Brain pericyte (primary cell): ENCODE measurements around the gene MYO16.

Source experiments
- DNase-seq: peaks from one replicate; pipeline ENCODE4 v3.0.0-alpha.2; 2012; ENCODE audit warnings: low read depth, low spot score

Gene MYO16

GRCh38 chr13:108629181-108629752, at the start of gene MYO16:
Gene MYO16 (plus strand): TSS chr13:108629611. CDS start chr13:108629845, 234 bp downstream.
- DNase-seq: no peak

- no peak for DNase-seq
Observed at GRCh38 chr13:108586826-108587225, 42.6 kb upstream of the MYO16 start.

GRCh38 chr13:108588516-108588915, 40.9 kb upstream of the MYO16 start:
- no peak for DNase-seq

GRCh38 chr13:108594153-108594552, 35.3 kb upstream of the MYO16 start:
- DNase-seq: no peak

GRCh38 chr13:108595436-108596274, 33.8 kb upstream of the MYO16 start:
- DNase-seq: no peak

GRCh38 chr13:108597943-108598342, 31.5 kb upstream of the MYO16 start:
- no peak for DNase-seq

- DNase-seq: no peak
Observed at GRCh38 chr13:108606424-108606823, 23.0 kb upstream of the MYO16 start.

GRCh38 chr13:108609353-108609752, 20.1 kb upstream of the MYO16 start:
- DNase-seq: peak; percentile 6

GRCh38 chr13:108610507-108610906, 18.9 kb upstream of the MYO16 start:
- DNase-seq: no peak

GRCh38 chr13:108615241-108615640, 14.2 kb upstream of the MYO16 start:
- no peak for DNase-seq

- DNase-seq: no peak
Observed at GRCh38 chr13:108618233-108618632, 11.2 kb upstream of the MYO16 start.

GRCh38 chr13:108621462-108621861, 7.9 kb upstream of the MYO16 start:
- no peak for DNase-seq

GRCh38 chr13:108624108-108624507, 5.3 kb upstream of the MYO16 start:
- no peak for DNase-seq

- DNase-seq: no peak
Observed at GRCh38 chr13:108624979-108625378, 4.4 kb upstream of the MYO16 start.

- DNase-seq: no peak
Observed at GRCh38 chr13:108629988-108630387, 577 bp downstream of the MYO16 start.

- no peak for DNase-seq
Observed at GRCh38 chr13:108632649-108633167, 3.3 kb downstream of the MYO16 start.

- DNase-seq: no peak
Observed at GRCh38 chr13:108638901-108639300, 9.5 kb downstream of the MYO16 start.

- no peak for DNase-seq
Observed at GRCh38 chr13:108643646-108644353, 14.4 kb downstream of the MYO16 start.

- no peak for DNase-seq
Observed at GRCh38 chr13:108645376-108645775, 16.0 kb downstream of the MYO16 start.

- DNase-seq: no peak
Observed at GRCh38 chr13:108650271-108650670, 20.9 kb downstream of the MYO16 start.

- DNase-seq: no peak
Observed at GRCh38 chr13:108656742-108657141, 27.3 kb downstream of the MYO16 start.

GRCh38 chr13:108657519-108657918, 28.1 kb downstream of the MYO16 start:
- DNase-seq: no peak
